Measurements from ENCODE around the gene ZNF486.
"Not testable (repeated sequence)": the region's sequence is repeated elsewhere in the genome, so short reads cannot be mapped to it uniquely, and the experiment has no call there.

ZNF486 gene

GRCh38 chr19:20167020-20167644 is at the start of gene ZNF486:
Gene ZNF486 (plus strand): TSS chr19:20167214. CDS start chr19:20167331, 117 bp downstream.
- DNase-seq, result peak; percentile 96

- DNase-seq, result not testable (repeated sequence)
Measured at GRCh38 chr19:20118064-20118839, 48.8 kb upstream of the ZNF486 start.

GRCh38 chr19:20124879-20125278 is 42.1 kb upstream of the ZNF486 start:
- DNase-seq, result no peak

- DNase-seq, result not testable (repeated sequence)
Measured at GRCh38 chr19:20132933-20133332, 34.1 kb upstream of the ZNF486 start.

GRCh38 chr19:20137714-20138113 is 29.3 kb upstream of the ZNF486 start:
- DNase-seq, result not testable (repeated sequence)

- no peak for DNase-seq
Measured at GRCh38 chr19:20151617-20152145, 15.3 kb upstream of the ZNF486 start.

- not testable (repeated sequence) for DNase-seq
Measured at GRCh38 chr19:20152506-20152905, 14.5 kb upstream of the ZNF486 start.

- DNase-seq, result no peak
Measured at GRCh38 chr19:20153281-20153680, 13.7 kb upstream of the ZNF486 start.

GRCh38 chr19:20154636-20155035 is 12.4 kb upstream of the ZNF486 start:
- DNase-seq, result no peak

GRCh38 chr19:20162821-20163220 is 4.2 kb upstream of the ZNF486 start:
- peak; percentile 26 for DNase-seq

- no peak for DNase-seq
Measured at GRCh38 chr19:20164456-20164855, 2.6 kb upstream of the ZNF486 start.

GRCh38 chr19:20165971-20166592 is 932 bp upstream of the ZNF486 start:
- DNase-seq, result no peak

GRCh38 chr19:20167651-20168122 is 673 bp downstream of the ZNF486 start:
- DNase-seq, result no peak

GRCh38 chr19:20171285-20171684 is 4.3 kb downstream of the ZNF486 start:
- no peak for DNase-seq

GRCh38 chr19:20175848-20176247 is 8.8 kb downstream of the ZNF486 start:
- DNase-seq, result not testable (repeated sequence)

GRCh38 chr19:20179956-20180355 is 12.9 kb downstream of the ZNF486 start:
- not testable (repeated sequence) for DNase-seq

GRCh38 chr19:20182222-20182785 is 15.3 kb downstream of the ZNF486 start:
- no peak for DNase-seq

- DNase-seq, result no peak
Measured at GRCh38 chr19:20186174-20186573, 19.2 kb downstream of the ZNF486 start.

GRCh38 chr19:20197747-20198146 is 30.7 kb downstream of the ZNF486 start:
- no peak for DNase-seq

GRCh38 chr19:20209051-20209450 is 42.0 kb downstream of the ZNF486 start:
- DNase-seq, result no peak

GRCh38 chr19:20214366-20214765 is 47.4 kb downstream of the ZNF486 start:
- DNase-seq, result not testable (repeated sequence)

- DNase-seq, result not testable (repeated sequence)
Measured at GRCh38 chr19:20221605-20222004, 54.6 kb downstream of the ZNF486 start.

GRCh38 chr19:20233105-20233504 is 66.1 kb downstream of the ZNF486 start:
- DNase-seq, result no peak

All from CD4-positive, alpha-beta T cell treated with Interleukin-21 for 1 hour (primary cell).